Osteoblast (primary cell): Measurements from ENCODE around the gene KIAA0825. TPM values are rescaled to one million over a fixed set of nuclear protein-coding genes. Genes with fewer than 3 reads are reported as not detected.
"Not testable (repeated sequence)": the region's sequence is repeated elsewhere in the genome, so short reads cannot be mapped to it uniquely, and the experiment has no call there.

Source experiments
- DNase-seq: peaks from one replicate; pipeline ENCODE4 v3.0.0; 2011; ENCODE audit warnings: low spot score, mixed read lengths; ENCODE audit not compliant: insufficient read length; ENCODE audit errors: missing footprints
- H2AFZ ChIP-seq: 2 replicates; pipeline ENCODE4 v1.6.0; 2011; ENCODE audit warnings: mild to moderate bottlenecking, low read length
- H3K27ac ChIP-seq: 2 replicates; pipeline ENCODE4 v1.5.1; 2011; ENCODE audit warnings: mild to moderate bottlenecking, low read depth, low read length, moderate library complexity
- H3K27me3 ChIP-seq: 2 replicates; pipeline ENCODE4 v1.6.0; 2012; ENCODE audit warnings: mild to moderate bottlenecking, control low read depth, inconsistent platforms, low read length, moderate library complexity; ENCODE audit not compliant: insufficient read depth
- H3K36me3 ChIP-seq: 2 replicates; pipeline ENCODE4 v1.5.1; 2011; ENCODE audit warnings: mild to moderate bottlenecking, low read length, control low read depth, moderate library complexity; ENCODE audit not compliant: insufficient read depth
- H3K4me1 ChIP-seq: 2 replicates; pipeline ENCODE4 v1.5.1; 2011; ENCODE audit warnings: mild to moderate bottlenecking, low read length, control low read depth, moderate library complexity; ENCODE audit not compliant: insufficient read depth
- H3K4me2 ChIP-seq: 2 replicates; pipeline ENCODE4 v1.6.0; 2011; ENCODE audit warnings: mild to moderate bottlenecking, low read length; ENCODE audit not compliant: insufficient read depth
- H3K4me3 ChIP-seq: fragments of 200-600 bp; sonication (generic); 3 replicates; pipeline ENCODE4 v1.5.1; 2012; ENCODE audit warnings: mild to moderate bottlenecking, low read length, inconsistent platforms; ENCODE audit not compliant: insufficient read depth
- H3K79me2 ChIP-seq: 2 replicates; pipeline ENCODE4 v1.6.0; 2012; ENCODE audit warnings: mild to moderate bottlenecking, low read length, control low read depth, inconsistent platforms; ENCODE audit not compliant: insufficient read depth
- H3K9me3 ChIP-seq: 2 replicates; pipeline ENCODE4 v1.5.1; 2011; ENCODE audit warnings: low read depth, low read length, control low read depth
- H4K20me1 ChIP-seq: 2 replicates; pipeline ENCODE4 v1.6.0; 2012; ENCODE audit warnings: mild to moderate bottlenecking, low read length, control low read depth; ENCODE audit not compliant: insufficient read depth
- CTCF ChIP-seq: IDR thresholded peaks from 2 replicates; pipeline ENCODE4 v1.5.1; 2011; ENCODE audit warnings: mild to moderate bottlenecking, low read depth, low read length, moderate library complexity; ENCODE audit errors: extremely low read depth
- total RNA-seq: library from RNA; depleted of rRNA; stranded (reverse); fragments of >200 nt; gene quantifications from 2 replicates; pipeline ENCODE4 v1.2.3, GENCODE V29; 2012

KIAA0825 gene
- total RNA-seq, 1 donor = 8.0 TPM

- H3K27ac ChIP-seq = no peak overlapping the region
- H3K79me2 ChIP-seq = no peaks in the 10 kb centered on the region
- H2AFZ ChIP-seq = no peak overlapping the region
- no peaks in the 10 kb centered on the region for H3K4me1 ChIP-seq
- H3K27me3 ChIP-seq = no peaks in the 10 kb centered on the region
- DNase-seq = no peak
- TF ChIP-seq CTCF = no peak
- H3K36me3 ChIP-seq = no peaks in the 10 kb centered on the region
- no peaks in the 10 kb centered on the region for H4K20me1 ChIP-seq
- no peak overlapping the region for H3K4me2 ChIP-seq
- no peaks in the 10 kb centered on the region for H3K9me3 ChIP-seq
- H3K4me3 ChIP-seq = no peak overlapping the region
These were observed 257.8 kb downstream of the KIAA0825 start for GRCh38 chr5:94360382-94361130.

- Histone ChIP-seq H3K36me3 (no peaks in the 10 kb centered on the region), H3K79me2 (no peaks in the 10 kb centered on the region), H3K27me3 (no peaks in the 10 kb centered on the region), H3K4me1 (no peaks in the 10 kb centered on the region), H3K4me3 (no peak overlapping the region), H3K9me3 (no peaks in the 10 kb centered on the region), H2AFZ (no peak overlapping the region), H3K27ac (no peak overlapping the region), H3K4me2 (no peak overlapping the region), H4K20me1 (no peaks in the 10 kb centered on the region)
- no peak for DNase-seq
- TF ChIP-seq CTCF = no peak
These were observed 258.5 kb downstream of the KIAA0825 start for GRCh38 chr5:94359880-94360279.

GRCh38 chr5:94355811-94356210 is 262.6 kb downstream of the KIAA0825 start:
- no peak for DNase-seq
- Histone ChIP-seq H3K27ac (no peak overlapping the region), H3K4me2 (no peak overlapping the region)

GRCh38 chr5:94354837-94355485 is 263.4 kb downstream of the KIAA0825 start:
- not testable (repeated sequence) for H3K9me3 ChIP-seq, DNase-seq, H2AFZ ChIP-seq, H3K4me3 ChIP-seq, H4K20me1 ChIP-seq, H3K79me2 ChIP-seq, H3K27ac ChIP-seq, H3K4me2 ChIP-seq, H3K36me3 ChIP-seq, H3K27me3 ChIP-seq, H3K4me1 ChIP-seq

More at GRCh38 chr5:94355811-94356210, 262.6 kb downstream of the KIAA0825 start:
- no peaks in the 10 kb centered on the region for H3K27me3 ChIP-seq
- TF ChIP-seq CTCF = no peak
- H2AFZ ChIP-seq = no peak overlapping the region
- no peak overlapping the region for H3K4me3 ChIP-seq
- H3K4me1 ChIP-seq = no peaks in the 10 kb centered on the region
- H3K79me2 ChIP-seq = no peaks in the 10 kb centered on the region
- H3K36me3 ChIP-seq = no peaks in the 10 kb centered on the region
- H3K9me3 ChIP-seq = no peaks in the 10 kb centered on the region
- H4K20me1 ChIP-seq = no peaks in the 10 kb centered on the region
